PC-9 (cell line): ENCODE data around the gene CCL14. TPM values are rescaled to one million over a fixed set of nuclear protein-coding genes. Genes with fewer than 3 reads are reported as not detected.
"Not testable (repeated sequence)": the region's sequence is repeated elsewhere in the genome, so short reads cannot be mapped to it uniquely, and the experiment has no call there.

ENCODE experiments used
- BruUV-seq: library from RNA; stranded (reverse); fragments of 400-500 nt; replicated peaks from 2 replicates; lab custom pipeline; 2021; lab: Mats Ljungman, UMichigan
- CTCF ChIA-PET: fragments of 300-600 bp; sonication (Branson Sonifier 250); formaldehyde crosslinking; loops from one replicate; lab custom pipeline; 2022; ENCODE audit warnings: antibody characterized with exemption; lab: Charles Lee
- POLR2A ChIA-PET: fragments of 300-600 bp; sonication (Branson Sonifier 250); formaldehyde crosslinking; loops from one replicate; lab custom pipeline; 2022; ENCODE audit warnings: antibody characterized with exemption; ENCODE audit not compliant: unreplicated experiment; lab: Charles Lee
- DNase-seq, 2 experiments: peaks; one replicate each; pipeline versions ENCODE4 v3.0.0 to v3.0.0-alpha.2; 2015 to 2022; ENCODE audit warnings: mixed read lengths in 1 of 2
- H2AFZ ChIP-seq: fragments of 200-600 bp; sonication (generic); 2 replicates; pipeline ENCODE4 v1.8.1; 2017; ENCODE audit warnings: antibody characterized with exemption
- H3F3A ChIP-seq: fragments of 200-600 bp; sonication (generic); 2 replicates; pipeline ENCODE4 v1.8.1; 2017; ENCODE audit warnings: antibody characterized with exemption, mild to moderate bottlenecking, low read depth; ENCODE audit not compliant: insufficient read depth
- H3K27ac ChIP-seq: fragments of 200-600 bp; sonication (generic); 2 replicates; pipeline ENCODE4 v1.6.1; 2016; ENCODE audit warnings: mixed run types
- H3K27me3 ChIP-seq: fragments of 200-600 bp; sonication (generic); 2 replicates; pipeline ENCODE4 v1.6.1; 2016; ENCODE audit warnings: low read depth, mixed run types; ENCODE audit not compliant: insufficient read depth
- H3K36me3 ChIP-seq: fragments of 200-600 bp; sonication (generic); 2 replicates; pipeline ENCODE4 v1.6.1; 2016; ENCODE audit warnings: low read depth, mixed run types
- H3K4me1 ChIP-seq: fragments of 200-600 bp; sonication (generic); replicated peaks from 2 replicates; pipeline ENCODE4 v1.6.1; 2016; ENCODE audit warnings: mixed run types; ENCODE audit not compliant: insufficient read depth
- H3K4me2 ChIP-seq: fragments of 200-600 bp; sonication (generic); 2 replicates; pipeline ENCODE4 v1.6.1; 2017; ENCODE audit warnings: mixed run types
- H3K4me3 ChIP-seq: fragments of 200-600 bp; sonication (generic); 2 replicates; pipeline ENCODE4 v1.6.1; 2016; ENCODE audit warnings: mixed run types
- H3K79me2 ChIP-seq: fragments of 200-600 bp; sonication (generic); 2 replicates; pipeline ENCODE4 v1.6.1; 2017; ENCODE audit warnings: low read depth, mixed run types
- H3K9me2 ChIP-seq: fragments of 200-600 bp; sonication (generic); 2 replicates; pipeline ENCODE4 v1.8.1; 2017; ENCODE audit warnings: mild to moderate bottlenecking; ENCODE audit not compliant: insufficient read depth
- H3K9me3 ChIP-seq: fragments of 200-600 bp; sonication (generic); 2 replicates; pipeline ENCODE4 v1.8.1; 2016; ENCODE audit warnings: low read depth; ENCODE audit not compliant: insufficient read depth
- H4K20me1 ChIP-seq: fragments of 200-600 bp; sonication (generic); 2 replicates; pipeline ENCODE4 v1.8.1; 2017; ENCODE audit not compliant: insufficient read depth
- EZH2 ChIP-seq: fragments of 200-600 bp; sonication (generic); IDR thresholded peaks from 2 replicates; pipeline ENCODE4 v1.8.0; 2017; ENCODE audit warnings: antibody characterized with exemption, low read depth
- intact Hi-C: fragments of 100-400 bp; cut with micrococcal nuclease; formaldehyde crosslinking; loops from one replicate; pipeline ENCODE4 v1.10.0; 2022; ENCODE audit not compliant: unreplicated experiment
- total RNA-seq: library from RNA; stranded (reverse); gene quantifications from 2 replicates; pipeline ENCODE4 v1.2.3, GENCODE V29; 2021
- TF ChIP-seq, protein P1 (sequence below): fragments of 200-600 bp; sonication (generic); conservative IDR thresholded peaks from 2 replicates; pipeline ENCODE4 v1.6.1; 2017; ENCODE audit warnings: mixed run types, antibody characterized with exemption, mild to moderate bottlenecking, moderate library complexity

CCL14 gene
- total RNA-seq, 1 experiment from 2014 or later = not detected

DNA sequence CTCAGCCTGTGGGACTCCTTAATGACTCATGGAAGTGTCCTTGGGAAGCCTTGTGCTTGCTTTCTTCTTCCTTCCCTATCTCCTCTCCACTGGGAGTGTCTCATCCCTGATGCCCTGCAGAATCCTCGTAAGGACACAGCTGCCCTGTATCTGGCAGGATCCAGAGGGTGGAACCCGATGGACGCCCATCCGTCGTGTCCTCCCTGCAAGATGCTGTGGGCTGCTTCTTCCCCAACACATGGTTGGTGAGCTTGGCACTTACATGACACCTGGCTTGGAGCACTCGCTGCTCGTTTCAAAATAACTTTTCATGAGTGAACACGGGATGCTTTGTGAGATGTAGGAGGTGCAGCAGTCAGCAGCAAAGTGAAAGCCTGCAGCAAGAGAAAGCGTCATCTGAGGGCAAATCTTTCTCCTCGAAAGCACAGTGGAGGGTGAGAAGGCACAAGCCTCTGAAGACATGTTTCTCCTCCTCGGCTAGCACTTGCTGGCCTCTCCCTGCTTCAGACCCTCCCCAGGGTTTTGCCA, 11.6 kb upstream of the CCL14 start:
- H3K79me2 ChIP-seq = no peaks in the 10 kb centered on the region
- H3K36me3 ChIP-seq = no peaks in the 10 kb centered on the region
- H3K9me3 ChIP-seq = no peaks in the 10 kb centered on the region
- H4K20me1 ChIP-seq = no peaks in the 10 kb centered on the region
- no peaks in the 10 kb centered on the region for H3F3A ChIP-seq
- no peak overlapping the region for H2AFZ ChIP-seq
- no peak for DNase-seq
- ChIA-PET POLR2A (no interaction called here), CTCF (no interaction called here)
- no peaks in the 10 kb centered on the region for H3K4me1 ChIP-seq
- H3K9me2 ChIP-seq = no peaks in the 10 kb centered on the region
- intact Hi-C loops = no loop called here
- no TSS peak for BruUV-seq
- H3K4me3 ChIP-seq = no peak overlapping the region
- TF ChIP-seq, protein P1, sequence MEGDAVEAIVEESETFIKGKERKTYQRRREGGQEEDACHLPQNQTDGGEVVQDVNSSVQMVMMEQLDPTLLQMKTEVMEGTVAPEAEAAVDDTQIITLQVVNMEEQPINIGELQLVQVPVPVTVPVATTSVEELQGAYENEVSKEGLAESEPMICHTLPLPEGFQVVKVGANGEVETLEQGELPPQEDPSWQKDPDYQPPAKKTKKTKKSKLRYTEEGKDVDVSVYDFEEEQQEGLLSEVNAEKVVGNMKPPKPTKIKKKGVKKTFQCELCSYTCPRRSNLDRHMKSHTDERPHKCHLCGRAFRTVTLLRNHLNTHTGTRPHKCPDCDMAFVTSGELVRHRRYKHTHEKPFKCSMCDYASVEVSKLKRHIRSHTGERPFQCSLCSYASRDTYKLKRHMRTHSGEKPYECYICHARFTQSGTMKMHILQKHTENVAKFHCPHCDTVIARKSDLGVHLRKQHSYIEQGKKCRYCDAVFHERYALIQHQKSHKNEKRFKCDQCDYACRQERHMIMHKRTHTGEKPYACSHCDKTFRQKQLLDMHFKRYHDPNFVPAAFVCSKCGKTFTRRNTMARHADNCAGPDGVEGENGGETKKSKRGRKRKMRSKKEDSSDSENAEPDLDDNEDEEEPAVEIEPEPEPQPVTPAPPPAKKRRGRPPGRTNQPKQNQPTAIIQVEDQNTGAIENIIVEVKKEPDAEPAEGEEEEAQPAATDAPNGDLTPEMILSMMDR = no peak
- TF ChIP-seq EZH2 = no peak
- peaks cover 49% of the 10 kb centered on the region for H3K27me3 ChIP-seq
- H3K27ac ChIP-seq = no peak overlapping the region
- no peak overlapping the region for H3K4me2 ChIP-seq

DNA sequence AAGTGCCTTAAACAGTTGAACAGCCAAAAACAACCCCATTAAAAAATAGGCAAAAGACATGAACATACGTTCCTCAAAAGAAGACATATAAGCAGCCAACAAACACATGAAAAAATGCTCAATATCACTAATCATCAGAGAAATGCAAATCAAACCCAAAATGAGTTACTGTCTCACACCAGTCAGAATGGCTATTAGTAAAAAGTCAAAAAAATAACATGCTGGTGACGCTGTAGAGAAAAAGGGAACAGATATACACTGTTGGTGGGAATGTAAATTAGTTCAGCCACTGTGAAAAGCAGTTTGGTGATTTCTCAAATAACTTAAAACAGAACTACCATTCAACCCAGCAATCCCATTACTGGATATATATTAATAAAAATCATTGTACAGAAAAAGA, 8.8 kb upstream of the CCL14 start:
- CTCF ChIA-PET, BruUV-seq, H2AFZ ChIP-seq, H4K20me1 ChIP-seq, H3K27ac ChIP-seq, H3K4me1 ChIP-seq, intact Hi-C loops, DNase-seq, H3K9me2 ChIP-seq, H3K4me3 ChIP-seq, H3K9me3 ChIP-seq, POLR2A ChIA-PET, H3K36me3 ChIP-seq, H3K4me2 ChIP-seq, H3K79me2 ChIP-seq, H3F3A ChIP-seq: not testable (repeated sequence)
- peaks cover 45% of the 10 kb centered on the region for H3K27me3 ChIP-seq

DNA sequence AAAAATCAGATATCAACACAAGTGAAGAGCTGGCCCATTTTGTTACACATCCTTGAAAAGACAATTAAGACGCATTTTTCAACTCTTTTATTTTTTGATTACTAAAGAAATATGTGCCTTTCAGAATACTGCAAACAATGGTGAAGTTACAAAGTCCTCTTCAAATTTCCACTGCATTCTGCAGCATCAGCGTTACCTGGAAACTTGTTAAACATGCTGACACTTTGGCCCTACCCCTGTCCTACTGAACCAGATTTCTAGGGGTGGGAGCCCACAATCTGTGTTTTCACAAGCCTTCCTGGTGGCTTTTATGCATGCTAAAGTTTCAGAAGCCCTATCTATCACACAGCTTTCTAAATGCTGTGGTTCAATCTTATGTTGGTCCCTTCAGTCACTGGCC, 4.5 kb upstream of the CCL14 start:
- intact Hi-C loops = no loop called here
- Histone ChIP-seq H2AFZ (no peak overlapping the region), H3K27me3 (peaks cover 39% of the 10 kb centered on the region), H3K9me3 (no peaks in the 10 kb centered on the region), H3K4me2 (no peak overlapping the region), H3K4me3 (no peak overlapping the region), H3K79me2 (no peaks in the 10 kb centered on the region), H3K4me1 (no peaks in the 10 kb centered on the region), H3F3A (no peaks in the 10 kb centered on the region), H3K9me2 (no peaks in the 10 kb centered on the region), H3K27ac (no peak overlapping the region), H4K20me1 (no peaks in the 10 kb centered on the region), H3K36me3 (no peaks in the 10 kb centered on the region)
- ChIA-PET CTCF (no interaction called here), POLR2A (no interaction called here)
- no peak for DNase-seq
- no peak for TF ChIP-seq EZH2
- TF ChIP-seq, protein P1 = no peak
- BruUV-seq = no TSS peak

DNA sequence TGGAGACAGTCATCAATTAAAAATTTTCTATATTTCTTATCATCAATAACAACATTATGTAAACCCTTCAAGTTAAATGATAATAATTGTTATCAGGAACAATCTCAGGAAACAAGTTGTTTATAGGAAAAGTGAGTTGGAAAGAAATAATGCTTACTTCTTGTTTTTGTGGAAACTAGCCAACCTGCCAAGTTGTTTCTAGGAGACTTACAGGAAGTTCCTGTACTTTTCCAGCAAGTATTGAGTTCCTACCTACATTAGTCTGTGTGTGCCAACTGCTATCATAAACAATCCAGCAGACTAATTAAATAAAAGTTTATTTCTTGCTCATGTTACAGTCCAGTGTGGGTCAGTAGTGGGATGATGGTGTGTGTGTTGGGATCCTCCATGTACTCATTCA, 1.6 kb upstream of the CCL14 start:
- Histone ChIP-seq H3F3A (no peaks in the 10 kb centered on the region), H3K27ac (no peak overlapping the region), H3K4me3 (no peak overlapping the region), H4K20me1 (no peaks in the 10 kb centered on the region), H3K27me3 (peaks cover 65% of the 10 kb centered on the region), H2AFZ (no peak overlapping the region), H3K4me1 (no peaks in the 10 kb centered on the region), H3K9me3 (no peaks in the 10 kb centered on the region), H3K4me2 (no peak overlapping the region), H3K36me3 (no peaks in the 10 kb centered on the region), H3K9me2 (no peaks in the 10 kb centered on the region), H3K79me2 (no peaks in the 10 kb centered on the region)
- intact Hi-C loops = no loop called here
- POLR2A ChIA-PET = no interaction called here
- CTCF ChIA-PET = no interaction called here
- TF ChIP-seq, protein P1 = no peak
- TF ChIP-seq EZH2 = no peak
- no TSS peak for BruUV-seq
- DNase-seq = no peak
